Measurements from ENCODE around the gene ADAT2. TPM values are rescaled to one million over a fixed set of nuclear protein-coding genes. Genes with fewer than 3 reads are reported as not detected.

ADAT2 gene
- total and polyA plus RNA-seq, 2 donors (not counting 3 experiments of a cell fraction or from before 2014, with no cell fraction given), result 5.4 to 9.8 TPM

- H2AFZ ChIP-seq (ENCODE audit: low read depth, low read length), result no peak overlapping the region
- no peak overlapping the region for H3K4me2 ChIP-seq (ENCODE audit: insufficient read depth, low read length)
- no peaks in the 10 kb centered on the region for H3K9me1 ChIP-seq (replicated peaks; ENCODE audit: control insufficient read depth, extremely low read depth, insufficient read depth, low read length)
- FAIRE-seq, result no peak
- dilution Hi-C loops (cut with MboI; ENCODE audit: extremely low pct_ligation_motif_present, low sequenced_read_pairs), result no loop called here
- no peak for DNase-seq (ENCODE audit: low read depth, low spot score)
- H3K9me3 ChIP-seq (replicated peaks; ENCODE audit: control insufficient read depth, insufficient read depth, low read length), result no peaks in the 10 kb centered on the region
- intact Hi-C loops (cut with micrococcal nuclease), result no loop called here
- H3K36me3 ChIP-seq (ENCODE audit: control insufficient read depth in 2 of 2, extremely low read depth in 1 of 2, insufficient read depth in 2 of 2, low read length in 2 of 2), result peaks cover 3 to 9% of the 10 kb centered on the region in 2 experiments
- H3K79me2 ChIP-seq (ENCODE audit: control insufficient read depth, insufficient read depth, low read length), result no peaks in the 10 kb centered on the region
- H3K27me3 ChIP-seq (ENCODE audit: control insufficient read depth in 2 of 2, insufficient read depth in 2 of 2, low read length in 2 of 2), result no peaks in the 10 kb centered on the region
- H3K4me3 ChIP-seq (replicated peaks in 1 of 3; ENCODE audit: insufficient read depth in 1 of 3, low read depth in 1 of 3, low read length in 3 of 3), result no peak overlapping the region
- no peaks in the 10 kb centered on the region for H4K20me1 ChIP-seq (replicated peaks; ENCODE audit: control insufficient read depth, extremely low read depth, insufficient read depth, low read length)
- ChIA-PET CTCF (no interaction called here), POLR2A (no interaction called here)
- no peaks in the 10 kb centered on the region for H3K4me1 ChIP-seq (ENCODE audit: control insufficient read depth, extremely low read depth, insufficient read depth, low read length)
- no peak overlapping the region for H3K9ac ChIP-seq (replicated peaks; ENCODE audit: extremely low read depth, insufficient read depth, low read length)
- no peak for TF ChIP-seq MYC (IDR thresholded peaks at IDR 0.05; ENCODE audit: low read depth, low read length)
- no peak for TF ChIP-seq JUN (IDR thresholded peaks at IDR 0.05; ENCODE audit: borderline replicate concordance, insufficient read depth, insufficient read length, low read depth)
- no peak for TF ChIP-seq POLR2AphosphoS5 (IDR thresholded peaks at IDR 0.05; ENCODE audit: insufficient read depth, low read depth, low read length)
- TF ChIP-seq GATA2 (IDR thresholded peaks at IDR 0.05; ENCODE audit: insufficient read depth, insufficient read length, low read depth, low read length), result peak; percentile 30
- TF ChIP-seq MAX (IDR thresholded peaks at IDR 0.05; ENCODE audit: insufficient read depth, insufficient read length), result no peak
- H3K27ac ChIP-seq (ENCODE audit: insufficient read depth, low read depth, low read length), result no peak overlapping the region
- no TSS peak for BruUV-seq (replicated peaks)
Measured at GRCh38 chr6:143498428-143498827, 47.9 kb upstream of the ADAT2 start.

- Histone ChIP-seq H4K20me1 (replicated peaks; ENCODE audit: control insufficient read depth, extremely low read depth, insufficient read depth, low read length) (no peaks in the 10 kb centered on the region), H3K9me3 (replicated peaks; ENCODE audit: control insufficient read depth, insufficient read depth, low read length) (no peaks in the 10 kb centered on the region), H2AFZ (ENCODE audit: low read depth, low read length) (no peak overlapping the region), H3K36me3 (ENCODE audit: control insufficient read depth in 2 of 2, extremely low read depth in 1 of 2, insufficient read depth in 2 of 2, low read length in 2 of 2) (peaks cover 3 to 9% of the 10 kb centered on the region in 2 experiments), H3K79me2 (ENCODE audit: control insufficient read depth, insufficient read depth, low read length) (no peaks in the 10 kb centered on the region), H3K27me3 (ENCODE audit: control insufficient read depth in 2 of 2, insufficient read depth in 2 of 2, low read length in 2 of 2) (no peaks in the 10 kb centered on the region), H3K4me2 (ENCODE audit: insufficient read depth, low read length) (no peak overlapping the region), H3K9ac (replicated peaks; ENCODE audit: extremely low read depth, insufficient read depth, low read length) (no peak overlapping the region), H3K9me1 (replicated peaks; ENCODE audit: control insufficient read depth, extremely low read depth, insufficient read depth, low read length) (no peaks in the 10 kb centered on the region), H3K4me3 (replicated peaks in 1 of 3; ENCODE audit: insufficient read depth in 1 of 3, low read depth in 1 of 3, low read length in 3 of 3) (no peak overlapping the region), H3K27ac (ENCODE audit: insufficient read depth, low read depth, low read length) (no peak overlapping the region), H3K4me1 (ENCODE audit: control insufficient read depth, extremely low read depth, insufficient read depth, low read length) (no peaks in the 10 kb centered on the region)
- dilution Hi-C loops (cut with MboI; ENCODE audit: extremely low pct_ligation_motif_present, low sequenced_read_pairs), result no loop called here
- ChIA-PET CTCF (interaction anchor here (0.7 to 1.4 kb wide), 2 partner anchors 10 to 55 kb away, joined by 3 read pairs; no protein-coding TSS in a partner anchor), POLR2A (interaction anchor here (0.6 kb wide), 1 partner anchor 324 kb away, joined by 3 read pairs; no protein-coding TSS in a partner anchor)
- DNase-seq (ENCODE audit: low read depth, low spot score) (no peak), FAIRE-seq (peak; percentile 18)
- intact Hi-C loops (cut with micrococcal nuclease), result no loop called here
- no peak for TF ChIP-seq MYC (IDR thresholded peaks at IDR 0.05; ENCODE audit: low read depth, low read length)
- no peak for TF ChIP-seq MAX (IDR thresholded peaks at IDR 0.05; ENCODE audit: insufficient read depth, insufficient read length)
- TF ChIP-seq EZH2 (IDR thresholded peaks at IDR 0.05; ENCODE audit: borderline replicate concordance, low read depth, low read length, severe bottlenecking), result no peak
- TF ChIP-seq POLR2AphosphoS5 (IDR thresholded peaks at IDR 0.05; ENCODE audit: insufficient read depth, low read depth, low read length), result no peak
- TF ChIP-seq POLR2A (IDR thresholded peaks at IDR 0.05; ENCODE audit: low read depth, low read length), result no peak
- no peak for TF ChIP-seq JUN (IDR thresholded peaks at IDR 0.05; ENCODE audit: borderline replicate concordance, insufficient read depth, insufficient read length, low read depth)
- TF ChIP-seq CTCF (IDR thresholded peaks at IDR 0.05; ENCODE audit: extremely low read depth in 1 of 2, insufficient read depth in 1 of 2, low read depth in 1 of 2, low read length in 2 of 2), result no peak
- no peak for TF ChIP-seq FOS (IDR thresholded peaks at IDR 0.05; ENCODE audit: borderline replicate concordance, insufficient read depth, low read length)
- BruUV-seq (replicated peaks), result no TSS peak
Measured at GRCh38 chr6:143496974-143497373, 46.5 kb upstream of the ADAT2 start.
